ENCODE data around the gene KIF6. TPM values are rescaled to one million over a fixed set of nuclear protein-coding genes. Genes with fewer than 3 reads are reported as not detected.
"Not testable (repeated sequence)": the region's sequence is repeated elsewhere in the genome, so short reads cannot be mapped to it uniquely, and the experiment has no call there.

Gene KIF6
- total RNA-seq, 6 experiments from 2014 or later: not detected

DNA sequence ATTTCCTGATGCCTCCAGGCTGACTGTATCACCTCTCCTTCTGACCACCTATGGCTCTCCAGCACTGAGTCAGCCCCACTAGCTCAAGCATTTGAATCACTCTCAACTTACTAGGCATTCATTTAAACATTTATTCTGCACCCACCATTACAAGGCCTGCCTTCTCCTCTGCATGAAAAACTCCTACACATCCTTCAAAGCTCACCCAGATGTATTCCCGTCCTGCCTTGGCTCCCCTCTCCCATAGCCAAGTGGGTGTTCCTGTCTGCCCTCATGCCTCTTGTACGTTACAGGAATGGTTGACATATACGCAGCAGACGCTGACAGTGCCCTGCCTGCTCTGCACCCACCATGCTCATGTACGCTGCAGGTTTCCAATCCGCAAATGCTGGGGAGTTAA is 432.6 kb downstream of the KIF6 start:
- Mint-ChIP-seq H3K27me3 (ENCODE audit: insufficient read depth) (peaks cover 2% of the 10 kb centered on the region), H3K36me3 (ENCODE audit: low read depth) (no peaks in the 10 kb centered on the region), H3K4me3 (no peak overlapping the region), H3K27ac (no peak overlapping the region), H3K9me3 (peaks cover 6% of the 10 kb centered on the region; the same call in 1 of the 2 replicates), H3K4me1 (ENCODE audit: low read depth) (peaks cover 5% of the 10 kb centered on the region; the same call in 1 of the 2 replicates)
- TF ChIP-seq, protein P1, sequence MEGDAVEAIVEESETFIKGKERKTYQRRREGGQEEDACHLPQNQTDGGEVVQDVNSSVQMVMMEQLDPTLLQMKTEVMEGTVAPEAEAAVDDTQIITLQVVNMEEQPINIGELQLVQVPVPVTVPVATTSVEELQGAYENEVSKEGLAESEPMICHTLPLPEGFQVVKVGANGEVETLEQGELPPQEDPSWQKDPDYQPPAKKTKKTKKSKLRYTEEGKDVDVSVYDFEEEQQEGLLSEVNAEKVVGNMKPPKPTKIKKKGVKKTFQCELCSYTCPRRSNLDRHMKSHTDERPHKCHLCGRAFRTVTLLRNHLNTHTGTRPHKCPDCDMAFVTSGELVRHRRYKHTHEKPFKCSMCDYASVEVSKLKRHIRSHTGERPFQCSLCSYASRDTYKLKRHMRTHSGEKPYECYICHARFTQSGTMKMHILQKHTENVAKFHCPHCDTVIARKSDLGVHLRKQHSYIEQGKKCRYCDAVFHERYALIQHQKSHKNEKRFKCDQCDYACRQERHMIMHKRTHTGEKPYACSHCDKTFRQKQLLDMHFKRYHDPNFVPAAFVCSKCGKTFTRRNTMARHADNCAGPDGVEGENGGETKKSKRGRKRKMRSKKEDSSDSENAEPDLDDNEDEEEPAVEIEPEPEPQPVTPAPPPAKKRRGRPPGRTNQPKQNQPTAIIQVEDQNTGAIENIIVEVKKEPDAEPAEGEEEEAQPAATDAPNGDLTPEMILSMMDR (IDR thresholded peaks at IDR 0.05): no peak
- DNase-seq: no peak

GRCh38 chr6:39289490-39289889 is 435.7 kb downstream of the KIF6 start:
- H3K9me3 Mint-ChIP-seq: peaks cover 27% of the 10 kb centered on the region
- peaks cover 4% of the 10 kb centered on the region for H3K27me3 Mint-ChIP-seq (ENCODE audit: insufficient read depth)
- no peaks in the 10 kb centered on the region for H3K36me3 Mint-ChIP-seq (ENCODE audit: low read depth)
- no peaks in the 10 kb centered on the region for H3K4me1 Mint-ChIP-seq (ENCODE audit: low read depth)
- DNase-seq: no peak
- TF ChIP-seq, protein P1 (IDR thresholded peaks at IDR 0.05): no peak
- H3K27ac Mint-ChIP-seq: no peak overlapping the region
- no peak overlapping the region for H3K4me3 Mint-ChIP-seq

GRCh38 chr6:39287601-39288000 is 437.6 kb downstream of the KIF6 start:
- H3K4me3 Mint-ChIP-seq: no peak overlapping the region

DNA sequence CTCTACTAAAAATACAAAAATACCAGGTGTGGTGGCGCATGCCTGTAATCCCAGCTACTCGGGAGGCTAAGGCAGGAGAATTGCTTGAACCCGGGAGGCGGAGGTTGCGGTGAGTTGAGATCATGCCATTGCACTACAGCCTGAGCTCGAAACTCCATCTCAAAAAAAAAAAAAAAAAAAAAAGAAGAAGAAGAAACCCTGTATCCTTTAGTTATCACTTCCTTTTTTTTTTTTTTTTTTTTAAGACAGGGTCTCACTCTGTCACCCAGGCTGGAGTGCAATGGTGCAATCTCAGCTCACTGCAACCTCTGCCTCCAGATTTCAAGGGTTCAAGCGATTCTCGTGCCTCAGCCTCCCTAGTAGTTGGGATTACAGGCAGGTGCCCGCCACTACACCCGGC is 438.6 kb downstream of the KIF6 start:
- H3K27me3 Mint-ChIP-seq (ENCODE audit: insufficient read depth); H3K36me3 Mint-ChIP-seq (ENCODE audit: low read depth); H3K4me3 Mint-ChIP-seq; DNase-seq; H3K4me1 Mint-ChIP-seq (ENCODE audit: low read depth); H3K27ac Mint-ChIP-seq: not testable (repeated sequence)
- H3K9me3 Mint-ChIP-seq: peaks cover 36% of the 10 kb centered on the region

More at GRCh38 chr6:39287601-39288000, 437.6 kb downstream of the KIF6 start:
- DNase-seq: no peak
- peaks cover 4% of the 10 kb centered on the region for H3K27me3 Mint-ChIP-seq (ENCODE audit: insufficient read depth)
- H3K4me1 Mint-ChIP-seq (ENCODE audit: low read depth): no peaks in the 10 kb centered on the region
- peaks cover 33% of the 10 kb centered on the region for H3K9me3 Mint-ChIP-seq
- no peak overlapping the region for H3K27ac Mint-ChIP-seq
- TF ChIP-seq, protein P1 (IDR thresholded peaks at IDR 0.05): no peak
- no peaks in the 10 kb centered on the region for H3K36me3 Mint-ChIP-seq (ENCODE audit: low read depth)

DNA sequence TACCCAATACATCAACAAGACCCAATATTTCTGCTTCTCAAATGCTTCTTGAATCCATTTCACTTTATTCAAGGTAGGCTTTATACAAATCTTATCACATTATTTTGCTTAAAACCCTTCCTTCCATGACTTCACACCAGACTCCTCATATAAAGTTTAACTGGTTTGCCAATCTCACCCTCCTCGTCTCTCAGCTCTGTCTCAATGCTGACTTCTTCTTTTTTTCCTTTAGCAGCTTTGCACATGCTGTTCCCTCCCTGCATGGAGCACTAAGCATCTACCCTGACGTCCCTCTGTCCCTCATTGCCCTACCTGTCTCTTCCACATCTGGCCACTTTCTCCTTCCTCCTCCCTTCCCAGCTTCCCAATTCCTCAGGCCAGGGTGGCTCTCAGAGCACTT is 442.4 kb downstream of the KIF6 start:
- no peaks in the 10 kb centered on the region for H3K36me3 Mint-ChIP-seq (ENCODE audit: low read depth)

GRCh38 chr6:39281312-39281980 is 443.8 kb downstream of the KIF6 start:
- Mint-ChIP-seq H3K4me3 (no peak overlapping the region), H3K9me3 (peaks cover 31% of the 10 kb centered on the region), H3K27me3 (ENCODE audit: insufficient read depth) (peaks cover 2% of the 10 kb centered on the region), H3K4me1 (ENCODE audit: low read depth) (no peaks in the 10 kb centered on the region), H3K36me3 (ENCODE audit: low read depth) (no peaks in the 10 kb centered on the region), H3K27ac (no peak overlapping the region)
- TF ChIP-seq, protein P1 (IDR thresholded peaks at IDR 0.05): no peak
- no peak for DNase-seq

More for the DNA sequence above, 442.4 kb downstream of the KIF6 start:
- Mint-ChIP-seq H3K27me3 (ENCODE audit: insufficient read depth) (peaks cover 2% of the 10 kb centered on the region), H3K27ac (no peak overlapping the region), H3K4me3 (no peak overlapping the region), H3K4me1 (ENCODE audit: low read depth) (no peaks in the 10 kb centered on the region), H3K9me3 (peaks cover 41% of the 10 kb centered on the region)
- DNase-seq: no peak
- TF ChIP-seq, protein P1 (IDR thresholded peaks at IDR 0.05): no peak

All from HFFc6 (cell line).